SK-N-MC (cell line): Measurements from ENCODE around the gene PTPN9.

Experiments used
- EZH2 ChIP-seq: fragments of 200-600 bp; sonication (generic); IDR thresholded peaks from one replicate; pipeline ENCODE4 v1.6.1; 2017; ENCODE audit warnings: antibody characterized with exemption
- FOXP2 ChIP-seq: optimal IDR thresholded peaks from 2 replicates; pipeline ENCODE3; 2011; ENCODE audit warnings: mild to moderate bottlenecking, moderate library complexity; ENCODE audit not compliant: insufficient read depth; ENCODE audit errors: extremely low read length, control extremely low read depth
- POLR2AphosphoS5 ChIP-seq: IDR thresholded peaks from 2 replicates; pipeline ENCODE4 v1.6.1; 2012; ENCODE audit warnings: mild to moderate bottlenecking, low read depth, low read length, borderline replicate concordance

DNA sequence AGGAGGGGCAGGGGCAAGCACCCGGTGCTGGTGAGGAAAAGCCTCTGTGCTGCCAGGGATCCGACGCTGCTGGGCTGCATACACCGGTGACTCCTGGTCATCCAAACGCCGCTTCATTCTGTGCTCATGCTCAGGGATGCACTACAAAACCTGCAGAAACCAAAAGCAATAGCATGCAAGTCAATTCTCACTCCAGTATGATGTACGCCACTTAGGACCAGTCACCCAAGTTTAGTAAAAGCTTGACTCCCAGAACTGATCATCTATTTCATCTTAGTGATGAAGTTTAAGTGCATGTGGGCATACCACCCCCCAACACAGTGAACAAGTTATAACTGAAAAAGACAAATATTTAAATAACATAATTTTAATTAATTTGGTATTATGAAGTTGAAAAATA is 148.9 kb downstream of the PTPN9 start:
- no peak for TF ChIP-seq POLR2AphosphoS5
- TF ChIP-seq EZH2: no peak
- TF ChIP-seq FOXP2: no peak
